Stimulated activated CD4-positive, alpha-beta T cell treated with anti-CD3 and anti-CD28 coated beads, Interleukin-1b, Interleukin-23, amount 100 ng/mL, for 4 hours (primary cell): Measurements from ENCODE around the gene LRCH2.

Experiments used
- DNase-seq, 2 donors: peaks; one replicate each; pipeline ENCODE4 v3.0.0-alpha.2; 2020; ENCODE audit warnings: low read depth in 2 of 2

Gene LRCH2

DNA sequence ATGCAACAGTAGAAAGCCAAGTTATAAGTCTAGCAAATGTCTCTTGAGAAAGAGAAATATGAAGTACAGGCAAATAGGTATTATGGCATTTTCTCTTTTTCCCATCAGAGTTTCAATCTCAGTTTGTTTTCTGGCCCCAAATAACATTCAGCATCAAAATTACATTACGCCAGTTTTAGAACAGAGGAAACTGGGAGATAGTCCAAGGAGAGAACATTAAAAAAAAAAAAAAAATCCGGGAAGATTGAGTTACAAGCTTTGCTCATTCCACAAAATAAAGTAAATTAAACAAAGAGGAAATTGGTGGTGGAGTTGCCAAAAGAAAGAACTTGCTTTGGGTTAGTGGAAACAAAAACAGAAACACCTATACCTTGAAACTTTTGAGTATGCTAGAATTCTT is 166.1 kb downstream of the LRCH2 start:
- DNase-seq = no peak

DNA sequence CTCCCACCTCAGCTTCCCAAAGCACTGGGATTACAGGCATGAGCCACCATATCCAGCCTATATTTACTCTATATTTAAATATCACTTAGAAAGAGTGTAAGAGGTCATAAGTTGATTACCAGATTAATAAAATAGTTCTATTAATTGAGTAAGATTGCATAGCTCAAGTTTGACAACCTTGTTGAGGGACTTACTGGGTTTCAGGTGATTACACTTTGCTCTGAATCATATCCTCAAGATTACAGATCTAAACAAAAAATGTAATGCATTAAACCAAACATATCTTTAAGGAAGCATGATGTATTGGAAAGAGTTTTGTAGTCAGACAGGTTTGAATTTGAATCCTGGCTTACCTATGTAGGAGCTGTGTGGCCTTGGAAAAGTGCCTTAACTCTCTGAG is 168.6 kb downstream of the LRCH2 start:
- no peak for DNase-seq
